ENCODE data around the gene FAM78A. TPM values are rescaled to one million over a fixed set of nuclear protein-coding genes. Genes with fewer than 3 reads are reported as not detected.
A peak's percentile ranks its signal among the peaks of the same experiment; 100 is the strongest.

The FAM78A gene
- total and polyA plus RNA-seq, 12 donors, result 7.0 to 53.1 (median 30.3) TPM

DNA sequence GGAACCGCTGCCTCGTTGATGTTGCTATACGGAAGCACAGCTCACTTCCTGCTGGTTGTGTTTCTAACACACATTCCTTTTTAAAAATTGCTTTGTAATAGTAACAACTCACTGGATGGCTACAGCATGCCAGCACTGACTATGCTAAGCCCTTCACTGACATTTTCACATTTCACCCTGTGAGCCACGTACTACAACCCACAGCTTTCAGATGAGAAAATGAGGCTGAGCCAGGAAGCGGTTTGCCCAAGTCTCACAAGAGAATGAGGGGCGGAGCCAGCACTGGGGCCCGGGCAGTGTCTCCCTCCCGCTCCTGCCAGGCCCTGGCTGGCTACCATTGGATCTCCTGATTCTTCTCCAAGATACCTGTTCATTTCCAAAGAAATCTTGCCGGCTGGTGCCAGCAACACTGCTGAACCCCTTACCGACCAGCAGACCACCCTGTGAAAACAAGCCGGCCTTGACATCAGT, 38.3 kb downstream of the FAM78A start:
- peak overlapping the region; percentile 46 to 95 (median 90) for H3K27ac ChIP-seq

DNA sequence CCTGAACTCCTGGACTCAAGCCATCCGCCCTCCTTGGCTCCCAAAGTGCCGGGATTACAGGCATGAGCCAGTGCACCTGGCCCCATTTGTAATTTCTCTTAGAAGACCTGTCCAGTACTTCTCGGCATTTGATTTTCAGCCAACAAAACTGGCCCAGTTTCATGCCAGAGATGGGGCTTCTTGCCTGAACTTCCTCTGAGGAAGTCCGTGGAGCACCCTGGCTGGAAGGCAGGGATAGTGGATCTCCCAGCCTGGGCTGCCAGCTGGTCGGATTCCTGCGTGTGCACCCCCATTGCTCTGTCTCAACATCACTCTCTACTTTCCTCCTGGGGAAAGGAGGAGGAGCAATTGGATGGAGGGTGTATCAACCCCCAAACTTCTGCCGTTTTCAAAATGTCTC, 39.0 kb downstream of the FAM78A start:
- Histone ChIP-seq H3K27ac (peak overlapping the region in 8 of 10 donors; percentile 78 to 95 (median 90)), H3K27me3 (no peaks in the 10 kb centered on the region), H3K9me3 (no peaks in the 10 kb centered on the region), H3K4me1 (peaks cover 10 to 62% (median 43%) of the 10 kb centered on the region in 9 donors), H3K36me3 (peaks cover 0 to 35% (median 17%) of the 10 kb centered on the region in 9 donors), H3K4me3 (peak overlapping the region in 1 of 10 donors; percentile 25)
- ATAC-seq (no peak), DNase-seq (no peak)
- TF ChIP-seq, protein P1, sequence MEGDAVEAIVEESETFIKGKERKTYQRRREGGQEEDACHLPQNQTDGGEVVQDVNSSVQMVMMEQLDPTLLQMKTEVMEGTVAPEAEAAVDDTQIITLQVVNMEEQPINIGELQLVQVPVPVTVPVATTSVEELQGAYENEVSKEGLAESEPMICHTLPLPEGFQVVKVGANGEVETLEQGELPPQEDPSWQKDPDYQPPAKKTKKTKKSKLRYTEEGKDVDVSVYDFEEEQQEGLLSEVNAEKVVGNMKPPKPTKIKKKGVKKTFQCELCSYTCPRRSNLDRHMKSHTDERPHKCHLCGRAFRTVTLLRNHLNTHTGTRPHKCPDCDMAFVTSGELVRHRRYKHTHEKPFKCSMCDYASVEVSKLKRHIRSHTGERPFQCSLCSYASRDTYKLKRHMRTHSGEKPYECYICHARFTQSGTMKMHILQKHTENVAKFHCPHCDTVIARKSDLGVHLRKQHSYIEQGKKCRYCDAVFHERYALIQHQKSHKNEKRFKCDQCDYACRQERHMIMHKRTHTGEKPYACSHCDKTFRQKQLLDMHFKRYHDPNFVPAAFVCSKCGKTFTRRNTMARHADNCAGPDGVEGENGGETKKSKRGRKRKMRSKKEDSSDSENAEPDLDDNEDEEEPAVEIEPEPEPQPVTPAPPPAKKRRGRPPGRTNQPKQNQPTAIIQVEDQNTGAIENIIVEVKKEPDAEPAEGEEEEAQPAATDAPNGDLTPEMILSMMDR (IDR thresholded peaks at IDR 0.05), result no peak
- 40 to 45% methylated on average over 7 of the region's 7 CpGs for WGBS, 2 donors
- intact Hi-C loops (cut with DNase I), result loop anchor here in 7 of 10 donors (5.0 to 10.0 kb wide), 3 partner anchors 40 to 100 kb away; partner anchors contain the start of gene FAM78A (in 3 of the 7)

More for the DNA sequence above, 38.3 kb downstream of the FAM78A start:
- H3K9me3 ChIP-seq, result peaks cover 0 to 2% (median 0%) of the 10 kb centered on the region in 11 donors
- peak overlapping the region in 5 of 10 donors; percentile 2 to 25 (median 9) for H3K4me3 ChIP-seq
- ATAC-seq (peak; percentile 30 to 68 (median 62)), DNase-seq (peak; percentile 75)
- H3K36me3 ChIP-seq, result peaks cover 0 to 28% (median 17%) of the 10 kb centered on the region in 9 donors
- no peaks in the 10 kb centered on the region for H3K27me3 ChIP-seq
- intact Hi-C loops (cut with DNase I), result loop anchor here in 7 of 10 donors (2.0 to 10.0 kb wide), 4 partner anchors 17 to 99 kb away; partner anchors contain the start of gene FAM78A (in 3 of the 7)
- TF ChIP-seq, protein P1 (IDR thresholded peaks at IDR 0.05), result no peak
- H3K4me1 ChIP-seq, result peaks cover 10 to 62% (median 43%) of the 10 kb centered on the region in 9 donors
- WGBS, 2 donors, result 20 to 23% methylated on average over 11 of the region's 11 CpGs

DNA sequence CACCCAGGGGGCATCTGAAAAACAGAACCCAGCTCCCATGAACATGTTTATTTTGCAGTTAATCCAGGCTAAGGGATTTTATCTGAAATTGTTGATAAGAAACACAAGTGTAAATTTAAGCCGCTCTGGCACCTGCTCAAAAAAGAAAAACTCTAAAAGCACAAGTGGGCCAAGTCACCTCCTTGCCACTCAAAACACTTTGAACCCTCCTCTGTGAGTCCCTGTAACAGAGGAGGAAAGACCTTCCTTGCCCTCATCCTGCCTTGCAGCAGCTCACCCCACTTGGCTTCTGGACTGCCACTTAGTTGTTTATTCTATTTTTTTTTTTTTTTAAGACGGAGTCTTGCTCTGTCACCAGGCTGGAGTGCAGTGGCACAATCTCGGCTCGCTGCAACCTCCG, 39.5 kb downstream of the FAM78A start:
- ATAC-seq (no peak), DNase-seq (no peak)
- 63 to 77% methylated on average over 5 of the region's 5 CpGs for WGBS, 2 donors
- H3K4me3 ChIP-seq, result no peak overlapping the region
- H3K4me1 ChIP-seq, result peaks cover 10 to 62% (median 43%) of the 10 kb centered on the region in 9 donors
- intact Hi-C loops (cut with DNase I), result loop anchor here in 7 of 10 donors (5.0 to 10.0 kb wide), 3 partner anchors 41 to 101 kb away; partner anchors contain the start of gene FAM78A (in 3 of the 7)
- TF ChIP-seq, protein P1 (IDR thresholded peaks at IDR 0.05), result no peak
- no peaks in the 10 kb centered on the region for H3K27me3 ChIP-seq
- H3K27ac ChIP-seq, result peak overlapping the region in 7 of 10 donors; percentile 84 to 95 (median 90)
- H3K36me3 ChIP-seq, result peaks cover 0 to 40% (median 17%) of the 10 kb centered on the region in 9 donors
- no peaks in the 10 kb centered on the region for H3K9me3 ChIP-seq

DNA sequence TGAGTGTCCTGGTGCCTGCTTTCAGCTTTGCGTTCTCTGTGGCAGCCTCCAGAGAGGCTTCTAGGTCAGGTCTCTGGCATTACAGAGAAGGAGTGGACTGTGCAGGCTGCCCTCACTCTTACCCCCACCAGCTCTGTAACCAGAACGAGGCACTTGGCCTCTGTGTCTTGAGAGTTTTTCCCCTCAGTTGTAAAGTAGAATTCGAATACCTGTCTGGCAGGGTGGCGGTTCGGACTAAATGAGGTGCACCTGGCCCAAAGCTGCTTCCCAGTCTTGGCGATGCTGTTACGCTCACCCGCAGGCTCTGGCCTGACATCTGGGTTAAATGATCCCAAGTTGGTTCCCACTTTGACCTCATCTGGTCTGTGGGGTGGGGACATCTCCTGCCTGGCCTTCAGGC, 40.1 kb downstream of the FAM78A start:
- H3K36me3 ChIP-seq, result peaks cover 0 to 46% (median 20%) of the 10 kb centered on the region in 9 donors
- ATAC-seq, result peak in 2 of 8 donors; percentile 12 to 23
- 78 to 82% methylated on average over 8 of the region's 8 CpGs for WGBS, 2 donors
- H3K27me3 ChIP-seq, result no peaks in the 10 kb centered on the region
- TF ChIP-seq, protein P1 (IDR thresholded peaks at IDR 0.05), result no peak
- peaks cover 10 to 62% (median 43%) of the 10 kb centered on the region in 9 donors for H3K4me1 ChIP-seq
- H3K27ac ChIP-seq, result peak overlapping the region in 9 of 10 donors; percentile 63 to 95 (median 90)
- H3K9me3 ChIP-seq, result no peaks in the 10 kb centered on the region
- no peak for DNase-seq
- intact Hi-C loops (cut with DNase I), result loop anchor here in 7 of 10 donors (5.0 to 10.0 kb wide), 3 partner anchors 41 to 101 kb away; partner anchors contain the start of gene FAM78A (in 3 of the 7)
- no peak overlapping the region for H3K4me3 ChIP-seq

Measured in heart right ventricle (tissue), 16 donors.